ENCODE results near the gene AATK. TPM values are rescaled to one million over a fixed set of nuclear protein-coding genes. Genes with fewer than 3 reads are reported as not detected.
A peak's percentile ranks its signal among the peaks of the same experiment; 100 is the strongest.

Gene AATK
- total and polyA plus RNA-seq, 9 of the 15 experiments (the other 6 are each of a cell fraction or from before 2014, with no cell fraction given): 0.11 to 0.55 (median 0.38) TPM; not detected in 5

DNA sequence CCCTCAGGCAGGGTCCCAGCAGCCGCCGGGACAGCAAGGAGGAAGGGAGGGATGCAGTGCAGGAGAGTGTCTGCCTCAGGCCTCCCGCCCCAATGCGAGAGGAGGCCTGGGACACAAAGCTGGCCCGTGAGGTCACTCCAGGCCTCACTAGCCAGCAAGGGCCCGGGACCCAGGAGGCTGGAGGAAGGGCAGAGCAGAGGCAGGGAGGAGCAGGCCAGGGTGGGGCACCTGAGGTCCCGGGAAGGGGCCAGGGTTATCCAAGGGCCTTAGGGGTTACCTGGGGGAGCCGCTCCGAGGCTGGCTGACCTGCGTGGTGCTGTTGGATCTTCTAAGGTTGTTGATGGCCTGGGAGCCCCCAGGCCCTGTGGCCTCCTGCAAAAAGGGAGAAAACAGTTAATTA, 42.6 kb upstream of the AATK start:
- Histone ChIP-seq H3K9me3 (replicated peaks; ENCODE audit: control insufficient read depth, insufficient read depth, low read depth, low read length) (no peaks in the 10 kb centered on the region), H2AFZ (ENCODE audit: low read depth, low read length) (no peak overlapping the region), H3K27me3 (ENCODE audit: control insufficient read depth in 2 of 2, insufficient read depth in 2 of 2, low read length in 2 of 2) (no peaks in the 10 kb centered on the region), H3K9me1 (ENCODE audit: control insufficient read depth, insufficient read depth, low read length) (no peaks in the 10 kb centered on the region), H3K27ac (ENCODE audit: extremely low read depth, low read depth, low read length) (no peak overlapping the region), H3K4me1 (replicated peaks in 1 of 2; ENCODE audit: control insufficient read depth in 2 of 2, insufficient read depth in 2 of 2, low read length in 2 of 2) (peaks cover 0 to 20% of the 10 kb centered on the region in 2 experiments; a peak in 2 of 5 replicates), H3K36me3 (ENCODE audit: control insufficient read depth, insufficient read depth, low read length) (0 out of 3 replicates have a peak, but pooled peaks cover 3% of the 10 kb centered on the region), H3K79me2 (ENCODE audit: control insufficient read depth, insufficient read depth, low read length) (no peaks in the 10 kb centered on the region), H3K4me3 (no peak overlapping the region), H3K4me2 (ENCODE audit: insufficient read depth, low read length) (no peak overlapping the region), H4K20me1 (replicated peaks; ENCODE audit: control insufficient read depth, insufficient read depth, low read length) (no peaks in the 10 kb centered on the region), H3K9ac (ENCODE audit: insufficient read depth in 1 of 2, low read depth in 2 of 2, low read length in 2 of 2) (no peak overlapping the region)
- ChIA-PET POLR2A (interaction anchor here (0.5 to 0.6 kb wide), 2 partner anchors 140 to 159 kb away, joined by 3 to 4 read pairs; no protein-coding TSS in a partner anchor), CTCF (ENCODE audit: low intra/inter-chr PET ratio) (no interaction called here)
- in situ Hi-C loops (cut with MboI): no loop called here
- intact Hi-C loops (cut with micrococcal nuclease): no loop called here
- no peak for DNase-seq (ENCODE audit: extremely low read depth in 1 of 4, low spot score in 3 of 4)
- no peak for ATAC-seq
- FAIRE-seq: no peak
- WGBS (ENCODE audit: insufficient coverage, low coverage, missing lambda C conversion rate): 94% methylated on average over 9 of the region's 10 CpGs
- BruUV-seq (replicated peaks): no TSS peak
- no peak for TF ChIP-seq SRSF1 (IDR thresholded peaks at IDR 0.05; ENCODE audit: low read depth, low read length)

DNA sequence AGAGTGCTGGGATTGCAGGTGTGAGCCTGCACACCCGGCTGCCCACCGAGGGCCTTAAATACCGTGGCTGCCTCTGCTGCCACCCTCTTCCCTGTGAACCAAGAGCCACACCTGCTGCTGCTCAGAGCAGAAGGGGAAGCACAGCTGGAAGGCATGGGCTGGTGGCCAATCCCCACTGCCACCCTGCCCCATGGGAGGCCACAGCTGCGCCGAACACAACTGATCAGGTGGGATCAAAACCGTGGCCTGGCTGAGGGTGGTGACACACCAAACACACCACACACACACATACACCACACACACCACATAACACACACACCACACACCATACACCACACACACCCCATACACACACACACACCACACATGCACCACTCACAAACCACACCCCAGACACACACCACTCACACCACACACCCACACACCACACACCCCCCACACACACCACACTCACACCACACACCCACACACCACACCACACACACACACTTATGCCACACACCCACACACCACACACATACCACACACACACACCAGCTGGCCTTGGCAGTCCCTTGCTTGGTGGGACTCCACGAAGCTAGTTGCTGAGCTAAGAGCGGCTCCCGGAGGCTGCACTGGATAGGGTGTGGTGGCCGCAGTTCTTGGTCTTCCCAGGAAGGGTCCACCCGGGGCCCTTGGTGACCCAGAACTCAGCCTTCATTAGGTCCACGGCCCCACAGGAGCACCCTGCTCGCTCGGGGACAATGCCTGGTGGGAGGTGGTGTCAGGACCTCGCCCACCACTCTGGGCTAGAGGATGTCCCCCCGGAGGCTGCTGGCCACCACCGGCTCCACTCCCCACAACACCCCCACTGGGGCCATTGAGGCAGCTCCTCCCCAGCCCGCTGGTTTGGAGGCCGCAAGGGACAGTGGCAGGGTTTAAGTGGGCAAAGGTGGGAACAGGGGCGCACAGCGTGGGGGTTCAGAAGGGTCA, 41.9 kb upstream of the AATK start:
- H3K36me3 ChIP-seq (ENCODE audit: control insufficient read depth, insufficient read depth, low read length): 0 out of 3 replicates have a peak, but pooled peaks cover 3% of the 10 kb centered on the region
- no peaks in the 10 kb centered on the region for H3K27me3 ChIP-seq (ENCODE audit: control insufficient read depth in 2 of 2, insufficient read depth in 2 of 2, low read length in 2 of 2)
- no peaks in the 10 kb centered on the region for H3K9me1 ChIP-seq (ENCODE audit: control insufficient read depth, insufficient read depth, low read length)
- no peak overlapping the region for H3K4me2 ChIP-seq (ENCODE audit: insufficient read depth, low read length)
- intact Hi-C loops (cut with micrococcal nuclease): no loop called here
- BruUV-seq (replicated peaks): no TSS peak
- no peak overlapping the region for H3K27ac ChIP-seq (ENCODE audit: extremely low read depth, low read depth, low read length)
- H3K4me3 ChIP-seq: no peak overlapping the region
- WGBS (ENCODE audit: insufficient coverage, low coverage, missing lambda C conversion rate): 91% methylated on average over 18 of the region's 21 CpGs
- DNase-seq (ENCODE audit: extremely low read depth in 1 of 4, low spot score in 3 of 4) (no peak), ATAC-seq (no peak), FAIRE-seq (peak; percentile 78)
- in situ Hi-C loops (cut with MboI): no loop called here
- H2AFZ ChIP-seq (ENCODE audit: low read depth, low read length): no peak overlapping the region
- H3K9me3 ChIP-seq (replicated peaks; ENCODE audit: control insufficient read depth, insufficient read depth, low read depth, low read length): no peaks in the 10 kb centered on the region
- H3K4me1 ChIP-seq (replicated peaks in 1 of 2; ENCODE audit: control insufficient read depth in 2 of 2, insufficient read depth in 2 of 2, low read length in 2 of 2): peaks cover 0 to 20% of the 10 kb centered on the region in 2 experiments; a peak in 2 of 5 replicates
- H3K9ac ChIP-seq (ENCODE audit: insufficient read depth in 1 of 2, low read depth in 2 of 2, low read length in 2 of 2): no peak overlapping the region
- H3K79me2 ChIP-seq (ENCODE audit: control insufficient read depth, insufficient read depth, low read length): no peaks in the 10 kb centered on the region
- CTCF ChIA-PET (ENCODE audit: low intra/inter-chr PET ratio): no interaction called here
- H4K20me1 ChIP-seq (replicated peaks; ENCODE audit: control insufficient read depth, insufficient read depth, low read length): no peaks in the 10 kb centered on the region
- POLR2A ChIA-PET: interaction anchor here (0.6 kb wide), 2 partner anchors 159 to 304 kb away, joined by 3 to 4 read pairs; no protein-coding TSS in a partner anchor
- TF ChIP-seq EGR1 (conservative IDR thresholded peaks at IDR 0.05): peak; percentile 52; the same call in 1 of the 2 replicates
- TF ChIP-seq FOSL1 (tag; conservative IDR thresholded peaks at IDR 0.05): no peak
- TF ChIP-seq CEBPB (tag; IDR thresholded peaks at IDR 0.05): no peak
- peak; percentile 60; the same call in 1 of the 2 replicates for TF ChIP-seq ADNP (tag; IDR thresholded peaks at IDR 0.05)
- peak; percentile 35; the same call in 1 of the 2 replicates for TF ChIP-seq ZNF740 (CRISPR knock-in tag; IDR thresholded peaks at IDR 0.05)
- TF ChIP-seq ZNF740 (tag; IDR thresholded peaks at IDR 0.05): no peak
- TF ChIP-seq, protein P1, sequence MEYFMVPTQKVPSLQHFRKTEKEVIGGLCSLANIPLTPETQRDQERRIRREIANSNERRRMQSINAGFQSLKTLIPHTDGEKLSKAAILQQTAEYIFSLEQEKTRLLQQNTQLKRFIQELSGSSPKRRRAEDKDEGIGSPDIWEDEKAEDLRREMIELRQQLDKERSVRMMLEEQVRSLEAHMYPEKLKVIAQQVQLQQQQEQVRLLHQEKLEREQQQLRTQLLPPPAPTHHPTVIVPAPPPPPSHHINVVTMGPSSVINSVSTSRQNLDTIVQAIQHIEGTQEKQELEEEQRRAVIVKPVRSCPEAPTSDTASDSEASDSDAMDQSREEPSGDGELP (CRISPR knock-in tag; IDR thresholded peaks at IDR 0.05; ENCODE audit: borderline replicate concordance): peak; percentile 30; the same call in 1 of the 2 replicates
- TF ChIP-seq, protein P2, sequence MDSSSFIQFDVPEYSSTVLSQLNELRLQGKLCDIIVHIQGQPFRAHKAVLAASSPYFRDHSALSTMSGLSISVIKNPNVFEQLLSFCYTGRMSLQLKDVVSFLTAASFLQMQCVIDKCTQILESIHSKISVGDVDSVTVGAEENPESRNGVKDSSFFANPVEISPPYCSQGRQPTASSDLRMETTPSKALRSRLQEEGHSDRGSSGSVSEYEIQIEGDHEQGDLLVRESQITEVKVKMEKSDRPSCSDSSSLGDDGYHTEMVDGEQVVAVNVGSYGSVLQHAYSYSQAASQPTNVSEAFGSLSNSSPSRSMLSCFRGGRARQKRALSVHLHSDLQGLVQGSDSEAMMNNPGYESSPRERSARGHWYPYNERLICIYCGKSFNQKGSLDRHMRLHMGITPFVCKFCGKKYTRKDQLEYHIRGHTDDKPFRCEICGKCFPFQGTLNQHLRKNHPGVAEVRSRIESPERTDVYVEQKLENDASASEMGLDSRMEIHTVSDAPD (CRISPR knock-in tag; IDR thresholded peaks at IDR 0.05): no peak
